IMR-90 (cell line): ENCODE measurements around the gene TMPRSS13. TPM values are rescaled to one million over a fixed set of nuclear protein-coding genes. Genes with fewer than 3 reads are reported as not detected.

Experiments
- ATAC-seq: fragments of 200-7000 bp; cut with Tn5 transposase; 2 replicates; pipeline ENCODE4 v1.9.1; 2020; ENCODE audit warnings: low read depth, mild to moderate bottlenecking, moderate library complexity
- BruUV-seq: library from RNA; stranded (reverse); fragments of 400-500 nt; replicated peaks from 2 replicates; lab custom pipeline; 2021; lab: Mats Ljungman, UMichigan
- CTCF ChIA-PET: fragments of 300-600 bp; formaldehyde crosslinking; extraction: SDS; loops from one replicate; lab custom pipeline; 2021; ENCODE audit warnings: antibody characterized with exemption; lab: Yijun Ruan, JAX
- POLR2A ChIA-PET: fragments of 300-600 bp; sonication (Branson Sonifier 250); formaldehyde crosslinking; loops from one replicate; lab custom pipeline; 2022; ENCODE audit warnings: antibody characterized with exemption; ENCODE audit not compliant: unreplicated experiment; lab: Charles Lee
- DNase-seq: peaks from one replicate; pipeline ENCODE4 v3.0.0; 2013
- H2AFZ ChIP-seq: replicated peaks from 2 replicates; pipeline ENCODE3; 2013; ENCODE audit warnings: low read length, mild to moderate bottlenecking; ENCODE audit not compliant: poor library complexity
- H2AK5ac ChIP-seq: 2 replicates; pipeline ENCODE4 v1.6.1; 2013; ENCODE audit warnings: low read depth, low read length, inconsistent platforms
- H2AK9ac ChIP-seq: replicated peaks from 2 replicates; pipeline ENCODE3; 2013; ENCODE audit warnings: mild to moderate bottlenecking, low read depth, low read length, moderate library complexity; ENCODE audit not compliant: poor library complexity
- H2BK120ac ChIP-seq: 2 replicates; pipeline ENCODE4 v1.6.1; 2013; ENCODE audit warnings: low read depth, low read length, inconsistent platforms
- H2BK15ac ChIP-seq: 3 replicates; pipeline ENCODE4 v1.6.1; 2013; ENCODE audit warnings: low read depth, low read length, inconsistent platforms
- H2BK20ac ChIP-seq: 2 replicates; pipeline ENCODE4 v1.6.1; 2013; ENCODE audit warnings: low read depth, mild to moderate bottlenecking, inconsistent platforms, low read length, moderate library complexity
- H2BK5ac ChIP-seq: 2 replicates; pipeline ENCODE4 v1.6.1; 2013; ENCODE audit warnings: mild to moderate bottlenecking, low read depth, low read length, inconsistent platforms; ENCODE audit not compliant: poor library complexity, severe bottlenecking
- H3K14ac ChIP-seq: replicated peaks from 2 replicates; pipeline ENCODE4 v1.6.1; 2013; ENCODE audit warnings: low read depth, low read length, inconsistent platforms
- H3K18ac ChIP-seq: 2 replicates; pipeline ENCODE4 v1.6.1; 2013; ENCODE audit warnings: low read depth, low read length, control low read depth
- H3K23ac ChIP-seq: 2 replicates; pipeline ENCODE4 v1.6.1; 2013; ENCODE audit warnings: low read depth, low read length, inconsistent platforms
- H3K27ac ChIP-seq: 2 replicates; pipeline ENCODE4 v1.5.1; 2013; ENCODE audit warnings: mild to moderate bottlenecking, control low read depth, low read length; ENCODE audit not compliant: insufficient read depth
- H3K27me3 ChIP-seq: 2 replicates; pipeline ENCODE4 v1.6.1; 2013; ENCODE audit warnings: low read length; ENCODE audit not compliant: control insufficient read depth, insufficient read depth
- H3K36me3 ChIP-seq: 2 replicates; pipeline ENCODE4 v1.6.1; 2013; ENCODE audit warnings: low read length, mixed read lengths; ENCODE audit not compliant: control insufficient read depth, insufficient read depth
- H3K4ac ChIP-seq: 2 replicates; pipeline ENCODE4 v1.6.1; 2013; ENCODE audit warnings: low read depth, low read length, inconsistent platforms
- H3K4me1 ChIP-seq: 2 replicates; pipeline ENCODE4 v1.6.1; 2013; ENCODE audit warnings: low read length, mixed read lengths; ENCODE audit not compliant: control insufficient read depth, insufficient read depth
- H3K4me2 ChIP-seq: 2 replicates; pipeline ENCODE4 v1.6.1; 2013; ENCODE audit warnings: low read depth, mild to moderate bottlenecking, control low read depth, low read length, moderate library complexity
- H3K4me3 ChIP-seq: 2 replicates; pipeline ENCODE4 v1.5.1; 2013; ENCODE audit warnings: low read depth, mild to moderate bottlenecking, control low read depth, low read length, moderate library complexity; ENCODE audit not compliant: insufficient read depth
- H3K56ac ChIP-seq: 2 replicates; pipeline ENCODE4 v1.6.1; 2013; ENCODE audit warnings: low read length, inconsistent platforms; ENCODE audit not compliant: insufficient read depth; ENCODE audit errors: extremely low read depth
- H3K79me1 ChIP-seq, 2 experiments: 2 replicates each; pipeline ENCODE4 v1.6.1; 2013; ENCODE audit warnings: low read length in 2 of 2, inconsistent platforms in 1 of 2, low read depth in 1 of 2
- H3K9ac ChIP-seq: 2 replicates; pipeline ENCODE4 v1.6.1; 2013; ENCODE audit warnings: low read depth, low read length, control low read depth
- H3K9me1 ChIP-seq: 2 replicates; pipeline ENCODE4 v1.6.1; 2013; ENCODE audit warnings: low read length, inconsistent platforms; ENCODE audit not compliant: insufficient read depth
- H3K9me3 ChIP-seq: 2 replicates; pipeline ENCODE4 v1.6.1; 2013; ENCODE audit warnings: low read length; ENCODE audit not compliant: control insufficient read depth, insufficient read depth
- H4K20me1 ChIP-seq: 2 replicates; pipeline ENCODE4 v1.6.1; 2013; ENCODE audit warnings: low read length, inconsistent platforms; ENCODE audit not compliant: insufficient read depth
- H4K5ac ChIP-seq: 2 replicates; pipeline ENCODE4 v1.6.1; 2013; ENCODE audit warnings: mild to moderate bottlenecking, low read depth, low read length, control low read depth
- H4K8ac ChIP-seq, 2 experiments: 2 replicates each; pipeline ENCODE4 v1.6.1; 2013; ENCODE audit warnings: low read depth in 2 of 2, low read length in 2 of 2, control low read depth in 1 of 2, inconsistent platforms in 1 of 2
- H4K91ac ChIP-seq: 2 replicates; pipeline ENCODE4 v1.6.1; 2013; ENCODE audit warnings: low read depth, low read length, inconsistent platforms; ENCODE audit not compliant: insufficient read depth
- BHLHE40 ChIP-seq: fragments of 150-350 bp; IDR thresholded peaks from 2 replicates; pipeline ENCODE4 v1.6.1; 2016; ENCODE audit warnings: mild to moderate bottlenecking, low read depth, low read length
- CEBPB ChIP-seq: IDR thresholded peaks from 2 replicates; pipeline ENCODE4 v1.6.1; 2012; ENCODE audit warnings: low read depth, low read length, improper control_type of control experiment
- CHD1 ChIP-seq: IDR thresholded peaks from 2 replicates; pipeline ENCODE4 v1.6.1; 2012; ENCODE audit warnings: low read depth, low read length, improper control_type of control experiment
- FOS ChIP-seq: fragments of 150-350 bp; IDR thresholded peaks from 2 replicates; pipeline ENCODE4 v1.6.1; 2016; ENCODE audit warnings: low read depth, low read length
- MAFK ChIP-seq: IDR thresholded peaks from 2 replicates; pipeline ENCODE4 v1.6.1; 2012; ENCODE audit warnings: low read depth, low read length, improper control_type of control experiment
- MAZ ChIP-seq: IDR thresholded peaks from 2 replicates; pipeline ENCODE4 v1.6.1; 2012; ENCODE audit warnings: low read depth, mild to moderate bottlenecking, low read length, improper control_type of control experiment, moderate library complexity, borderline replicate concordance
- MXI1 ChIP-seq: IDR thresholded peaks from 2 replicates; pipeline ENCODE4 v1.6.1; 2012; ENCODE audit warnings: low read depth, mild to moderate bottlenecking, low read length, moderate library complexity, borderline replicate concordance
- NFE2L2 ChIP-seq: fragments of 150-350 bp; IDR thresholded peaks from 2 replicates; pipeline ENCODE4 v1.6.1; 2016; ENCODE audit warnings: low read depth, mild to moderate bottlenecking, low read length
- POLR2A ChIP-seq: IDR thresholded peaks from 2 replicates; pipeline ENCODE4 v1.6.1; 2012; ENCODE audit warnings: mild to moderate bottlenecking, low read depth, low read length
- RAD21 ChIP-seq: IDR thresholded peaks from 2 replicates; pipeline ENCODE4 v1.6.1; 2012; ENCODE audit warnings: low read length, improper control_type of control experiment
- RCOR1 ChIP-seq: IDR thresholded peaks from 2 replicates; pipeline ENCODE4 v1.6.1; 2012; ENCODE audit warnings: mild to moderate bottlenecking, low read length, improper control_type of control experiment; ENCODE audit not compliant: insufficient replicate concordance
- RFX5 ChIP-seq: IDR thresholded peaks from 2 replicates; pipeline ENCODE4 v1.8.0; 2012; ENCODE audit warnings: low read depth, mild to moderate bottlenecking, low read length, moderate library complexity
- SMC3 ChIP-seq: fragments of 150-350 bp; IDR thresholded peaks from 2 replicates; pipeline ENCODE4 v1.6.1; 2016; ENCODE audit warnings: low read depth, mild to moderate bottlenecking, antibody characterized with exemption, low read length, moderate library complexity
- WGBS, 2 experiments: methylation state at CpG; one replicate each; pipeline versions ENCODE4 v1.1.5 to v1.1.7; 2013; ENCODE audit warnings: missing lambda C conversion rate in 2 of 2; ENCODE audit not compliant: insufficient read length in 1 of 2; ENCODE audit errors: extremely low coverage in 2 of 2; 5-methylcytosine and 5-hydroxymethylcytosine counted together
- dilution Hi-C: fragments of 300-500 bp; cut with HindIII; formaldehyde crosslinking; loops from one replicate; pipeline ENCODE4 v1.14.3; 2018; ENCODE audit warnings: low sequenced_read_pairs; ENCODE audit not compliant: unreplicated experiment
- in situ Hi-C: fragments of 300-500 bp; cut with MboI; formaldehyde crosslinking; loops from 3 replicates; pipeline ENCODE4 v1.14.3; 2019; ENCODE audit warnings: low sequenced_read_pairs, inconsistent platforms, mixed read lengths
- intact Hi-C: fragments of 100-400 bp; cut with micrococcal nuclease; formaldehyde crosslinking; loops from 2 replicates; pipeline ENCODE4 v1.10.0; 2022
- polyA plus RNA-seq, 3 experiments: library from polyadenylated mRNA; depleted of rRNA; stranded (reverse); fragments of >200 nt; gene quantifications; 2 replicates each; pipeline ENCODE4 v1.2.3, GENCODE V29; 2012; ENCODE audit warnings: low replicate concordance in 1 of 3
- total RNA-seq: library from RNA; depleted of rRNA; stranded (reverse); fragments of >200 nt; gene quantifications from 2 replicates; pipeline ENCODE4 v1.2.3, GENCODE V29; 2012
- TF ChIP-seq, protein P1 (sequence below): fragments of 150-350 bp; IDR thresholded peaks from 2 replicates; pipeline ENCODE4 v1.6.1; 2016; ENCODE audit warnings: low read depth, mild to moderate bottlenecking, low read length, moderate library complexity, borderline replicate concordance
- TF ChIP-seq, protein P2 (sequence below): conservative IDR thresholded peaks from 2 replicates; pipeline ENCODE4 v1.5.1; 2012; ENCODE audit warnings: mild to moderate bottlenecking, low read depth, low read length, improper control_type of control experiment
- TF ChIP-seq, protein P3 (sequence below): fragments of 150-350 bp; IDR thresholded peaks from 2 replicates; pipeline ENCODE4 v1.6.1; 2017; ENCODE audit warnings: mild to moderate bottlenecking, antibody characterized with exemption, low read length, low read depth

The TMPRSS13 gene
- total and polyA plus RNA-seq, 2 of the 4 experiments (the other 2 are of a cell fraction), result not detected

DNA sequence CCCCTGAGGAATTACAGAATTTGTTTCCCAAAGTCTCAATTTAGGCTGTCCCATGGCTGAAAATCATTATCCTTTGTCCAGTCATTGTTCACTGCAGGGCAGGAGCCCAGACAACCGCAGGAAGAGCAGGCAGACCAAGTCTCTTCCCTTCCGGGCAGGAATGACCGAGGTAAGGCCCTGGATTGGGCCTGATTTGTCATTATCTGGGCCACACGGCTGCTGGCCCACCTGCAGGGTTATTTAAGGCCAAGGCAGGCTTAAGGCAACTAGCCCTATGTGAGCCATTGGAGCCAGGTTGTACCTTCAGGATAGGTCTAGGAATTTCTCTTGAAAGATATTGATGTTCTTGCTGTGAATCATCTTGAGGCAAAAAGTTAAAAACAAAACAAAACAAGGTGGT, 47.2 kb upstream of the TMPRSS13 start:
- Histone ChIP-seq H3K4ac (no peak overlapping the region), H3K27ac (no peak overlapping the region), H3K18ac (no peak overlapping the region), H2AK9ac (no peak overlapping the region), H3K36me3 (no peaks in the 10 kb centered on the region), H2AFZ (no peak overlapping the region), H3K27me3 (no peaks in the 10 kb centered on the region; the same call in 1 of the 2 replicates), H3K4me2 (no peak overlapping the region), H3K9me1 (no peaks in the 10 kb centered on the region), H2BK5ac (no peak overlapping the region), H4K20me1 (no peaks in the 10 kb centered on the region), H2BK15ac (no peak overlapping the region), H3K23ac (no peak overlapping the region), H3K9me3 (no peaks in the 10 kb centered on the region), H3K79me1 (no peaks in the 10 kb centered on the region), H2AK5ac (no peak overlapping the region), H2BK20ac (no peak overlapping the region), H3K56ac (no peak overlapping the region), H3K4me3 (no peak overlapping the region), H3K4me1 (no peaks in the 10 kb centered on the region), H4K5ac (no peak overlapping the region), H2BK120ac (no peak overlapping the region), H3K14ac (no peak overlapping the region), H4K91ac (no peak overlapping the region), H3K9ac (no peak overlapping the region), H4K8ac (no peak overlapping the region)
- CTCF ChIA-PET, result no interaction called here
- dilution Hi-C loops, result no loop called here
- intact Hi-C loops, result no loop called here
- POLR2A ChIA-PET, result no interaction called here
- TF ChIP-seq NFE2L2 (no peak), CEBPB (no peak), FOS (no peak), CHD1 (no peak), MXI1 (no peak), POLR2A (no peak), RAD21 (no peak), SMC3 (no peak), MAZ (no peak), BHLHE40 (no peak), RCOR1 (no peak), MAFK (no peak), RFX5 (no peak)
- TF ChIP-seq, protein P1, sequence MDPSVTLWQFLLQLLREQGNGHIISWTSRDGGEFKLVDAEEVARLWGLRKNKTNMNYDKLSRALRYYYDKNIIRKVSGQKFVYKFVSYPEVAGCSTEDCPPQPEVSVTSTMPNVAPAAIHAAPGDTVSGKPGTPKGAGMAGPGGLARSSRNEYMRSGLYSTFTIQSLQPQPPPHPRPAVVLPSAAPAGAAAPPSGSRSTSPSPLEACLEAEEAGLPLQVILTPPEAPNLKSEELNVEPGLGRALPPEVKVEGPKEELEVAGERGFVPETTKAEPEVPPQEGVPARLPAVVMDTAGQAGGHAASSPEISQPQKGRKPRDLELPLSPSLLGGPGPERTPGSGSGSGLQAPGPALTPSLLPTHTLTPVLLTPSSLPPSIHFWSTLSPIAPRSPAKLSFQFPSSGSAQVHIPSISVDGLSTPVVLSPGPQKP, result no peak
- TF ChIP-seq, protein P2, sequence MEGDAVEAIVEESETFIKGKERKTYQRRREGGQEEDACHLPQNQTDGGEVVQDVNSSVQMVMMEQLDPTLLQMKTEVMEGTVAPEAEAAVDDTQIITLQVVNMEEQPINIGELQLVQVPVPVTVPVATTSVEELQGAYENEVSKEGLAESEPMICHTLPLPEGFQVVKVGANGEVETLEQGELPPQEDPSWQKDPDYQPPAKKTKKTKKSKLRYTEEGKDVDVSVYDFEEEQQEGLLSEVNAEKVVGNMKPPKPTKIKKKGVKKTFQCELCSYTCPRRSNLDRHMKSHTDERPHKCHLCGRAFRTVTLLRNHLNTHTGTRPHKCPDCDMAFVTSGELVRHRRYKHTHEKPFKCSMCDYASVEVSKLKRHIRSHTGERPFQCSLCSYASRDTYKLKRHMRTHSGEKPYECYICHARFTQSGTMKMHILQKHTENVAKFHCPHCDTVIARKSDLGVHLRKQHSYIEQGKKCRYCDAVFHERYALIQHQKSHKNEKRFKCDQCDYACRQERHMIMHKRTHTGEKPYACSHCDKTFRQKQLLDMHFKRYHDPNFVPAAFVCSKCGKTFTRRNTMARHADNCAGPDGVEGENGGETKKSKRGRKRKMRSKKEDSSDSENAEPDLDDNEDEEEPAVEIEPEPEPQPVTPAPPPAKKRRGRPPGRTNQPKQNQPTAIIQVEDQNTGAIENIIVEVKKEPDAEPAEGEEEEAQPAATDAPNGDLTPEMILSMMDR, result no peak
- TF ChIP-seq, protein P3, sequence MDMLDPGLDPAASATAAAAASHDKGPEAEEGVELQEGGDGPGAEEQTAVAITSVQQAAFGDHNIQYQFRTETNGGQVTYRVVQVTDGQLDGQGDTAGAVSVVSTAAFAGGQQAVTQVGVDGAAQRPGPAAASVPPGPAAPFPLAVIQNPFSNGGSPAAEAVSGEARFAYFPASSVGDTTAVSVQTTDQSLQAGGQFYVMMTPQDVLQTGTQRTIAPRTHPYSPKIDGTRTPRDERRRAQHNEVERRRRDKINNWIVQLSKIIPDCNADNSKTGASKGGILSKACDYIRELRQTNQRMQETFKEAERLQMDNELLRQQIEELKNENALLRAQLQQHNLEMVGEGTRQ, result no peak
- DNase-seq, result no peak
- no TSS peak for BruUV-seq
- in situ Hi-C loops, result no loop called here
- no peak for ATAC-seq
- WGBS, 2 experiments, result 47% methylated on average over 4 of the region's 4 CpGs; no CpG with 5 or more reads in 1 of the 2 experiments
